Measurements from ENCODE around the gene XKR8.

DNA sequence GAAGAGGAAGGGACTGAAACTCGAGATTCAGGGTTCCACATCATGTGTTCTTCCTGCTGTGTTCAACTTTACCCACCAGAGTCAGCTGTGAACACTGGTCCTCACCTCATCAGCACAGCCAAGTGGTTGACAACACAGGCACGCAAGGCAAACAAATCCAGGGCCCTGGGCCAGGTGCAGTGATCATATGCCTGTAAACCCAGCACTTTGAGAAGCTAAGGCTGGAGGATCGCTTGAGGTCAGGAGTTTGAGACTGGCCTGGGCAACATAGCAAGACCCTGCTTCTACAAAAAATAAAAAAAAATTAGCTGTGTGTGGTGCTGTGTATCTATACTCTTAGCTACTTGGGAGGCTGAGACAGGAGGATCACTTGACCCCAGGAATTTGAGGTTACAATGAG, 8.4 kb upstream of the XKR8 start:
- TF ChIP-seq, protein P1, sequence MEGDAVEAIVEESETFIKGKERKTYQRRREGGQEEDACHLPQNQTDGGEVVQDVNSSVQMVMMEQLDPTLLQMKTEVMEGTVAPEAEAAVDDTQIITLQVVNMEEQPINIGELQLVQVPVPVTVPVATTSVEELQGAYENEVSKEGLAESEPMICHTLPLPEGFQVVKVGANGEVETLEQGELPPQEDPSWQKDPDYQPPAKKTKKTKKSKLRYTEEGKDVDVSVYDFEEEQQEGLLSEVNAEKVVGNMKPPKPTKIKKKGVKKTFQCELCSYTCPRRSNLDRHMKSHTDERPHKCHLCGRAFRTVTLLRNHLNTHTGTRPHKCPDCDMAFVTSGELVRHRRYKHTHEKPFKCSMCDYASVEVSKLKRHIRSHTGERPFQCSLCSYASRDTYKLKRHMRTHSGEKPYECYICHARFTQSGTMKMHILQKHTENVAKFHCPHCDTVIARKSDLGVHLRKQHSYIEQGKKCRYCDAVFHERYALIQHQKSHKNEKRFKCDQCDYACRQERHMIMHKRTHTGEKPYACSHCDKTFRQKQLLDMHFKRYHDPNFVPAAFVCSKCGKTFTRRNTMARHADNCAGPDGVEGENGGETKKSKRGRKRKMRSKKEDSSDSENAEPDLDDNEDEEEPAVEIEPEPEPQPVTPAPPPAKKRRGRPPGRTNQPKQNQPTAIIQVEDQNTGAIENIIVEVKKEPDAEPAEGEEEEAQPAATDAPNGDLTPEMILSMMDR (conservative IDR thresholded peaks at IDR 0.05; ENCODE audit: low read length): no peak
- TF ChIP-seq EZH2phosphoT487 (IDR thresholded peaks at IDR 0.05; ENCODE audit: borderline replicate concordance, low read depth, low read length): no peak
